K562 (cell line): ENCODE results near the gene KCTD18. TPM values are rescaled to one million over a fixed set of nuclear protein-coding genes. Genes with fewer than 3 reads are reported as not detected.

ENCODE experiments used
- ATAC-seq: fragments of 200-7000 bp; cut with Tn5 transposase; 3 replicates; pipeline ENCODE4 v1.9.1; 2020; ENCODE audit warnings: moderate library complexity
- BruUV-seq: library from RNA; stranded (reverse); fragments of 400-500 nt; replicated peaks from 2 replicates; lab custom pipeline; 2021; lab: Mats Ljungman, UMichigan
- CTCF ChIA-PET: fragments of 300-600 bp; formaldehyde crosslinking; extraction: SDS; loops from one replicate; lab custom pipeline; 2021; ENCODE audit warnings: low intra/inter-chr PET ratio; lab: Yijun Ruan, JAX
- POLR2A ChIA-PET: fragments of 300-600, 350-650 bp; sonication (Branson Sonifier 250); formaldehyde crosslinking; extraction: SDS; loops from one replicate; lab custom pipeline; 2021; ENCODE audit warnings: antibody characterized with exemption, inconsistent platforms; lab: Yijun Ruan, JAX
- DNase-seq, 4 experiments: peaks; one replicate each; pipeline versions ENCODE4 v3.0.0 to v3.0.0-alpha.2; 2011 to 2018; ENCODE audit warnings: low spot score in 3 of 4, mixed read lengths in 3 of 4; ENCODE audit errors: extremely low read depth in 1 of 4
- FAIRE-seq: peaks from 2 replicates; lab custom pipeline; 2011; peaks lifted over from hg19 to GRCh38; lab: Jason Lieb, UNC
- H2AFZ ChIP-seq: 2 replicates; pipeline ENCODE4 v1.6.0; 2011; ENCODE audit warnings: low read depth, low read length, control low read depth, inconsistent platforms
- H3K27ac ChIP-seq: fragments of 200-600 bp; 3 replicates; pipeline ENCODE4 v1.8.0; 2011; ENCODE audit warnings: low read depth, mild to moderate bottlenecking, control low read depth, inconsistent platforms, low read length, moderate library complexity, mixed read lengths; ENCODE audit errors: extremely low read depth
- H3K27me3 ChIP-seq, 2 experiments: fragments of 300-600 bp in 1 of 2; 2 replicates in 1 of 2; 3 replicates in 1 of 2; pipeline versions ENCODE4 v1.6.0 to v1.8.0; 2011; ENCODE audit warnings: inconsistent platforms in 2 of 2, low read length in 2 of 2, mild to moderate bottlenecking in 1 of 2, mixed read lengths in 1 of 2, moderate library complexity in 1 of 2; ENCODE audit not compliant: control insufficient read depth in 2 of 2, insufficient read depth in 2 of 2
- H3K36me3 ChIP-seq: fragments of 300-600 bp; 3 replicates; pipeline ENCODE4 v1.8.0; 2011; ENCODE audit warnings: mild to moderate bottlenecking, low read length, inconsistent platforms; ENCODE audit not compliant: control insufficient read depth, insufficient read depth
- H3K4me1 ChIP-seq, 2 experiments: fragments of 200-600 bp in 1 of 2; replicated peaks in 1 of 2; 2 replicates in 1 of 2; 3 replicates in 1 of 2; pipeline versions ENCODE4 v1.5.1 to v1.8.0; 2011; ENCODE audit warnings: inconsistent platforms in 2 of 2, low read length in 2 of 2, mild to moderate bottlenecking in 1 of 2, mixed read lengths in 1 of 2, moderate library complexity in 1 of 2; ENCODE audit not compliant: control insufficient read depth in 2 of 2, insufficient read depth in 2 of 2
- H3K4me2 ChIP-seq: 2 replicates; pipeline ENCODE4 v1.6.1; 2011; ENCODE audit warnings: low read length, control low read depth, inconsistent platforms, mixed read lengths; ENCODE audit not compliant: insufficient read depth
- H3K4me3 ChIP-seq: fragments of 200-600 bp; sonication (generic), shearing (Covaris generic); 2 replicates; pipeline ENCODE4 v1.5.1; 2016; ENCODE audit warnings: control low read depth, inconsistent platforms
- H3K79me2 ChIP-seq: fragments of 200-600 bp; 3 replicates; pipeline ENCODE4 v1.8.0; 2011; ENCODE audit warnings: low read length, inconsistent platforms; ENCODE audit not compliant: control insufficient read depth, insufficient read depth
- H3K9ac ChIP-seq, 2 experiments: 2 replicates each; pipeline versions ENCODE4 v1.6.0 to v1.6.1; 2011; ENCODE audit warnings: low read depth in 2 of 2, low read length in 2 of 2, control low read depth in 1 of 2, inconsistent platforms in 1 of 2, mild to moderate bottlenecking in 1 of 2, mixed read lengths in 1 of 2; ENCODE audit not compliant: insufficient read depth in 1 of 2
- H3K9me1 ChIP-seq: one replicate; pipeline ENCODE4 v1.6.0; 2011; ENCODE audit warnings: inconsistent platforms, mild to moderate bottlenecking, low read length, moderate library complexity; ENCODE audit not compliant: control insufficient read depth, insufficient read depth
- H3K9me3 ChIP-seq: replicated peaks from 2 replicates; pipeline ENCODE4 v1.5.1; 2011; ENCODE audit warnings: low read depth, low read length, inconsistent platforms; ENCODE audit not compliant: control insufficient read depth, insufficient read depth
- H4K20me1 ChIP-seq: replicated peaks from 2 replicates; pipeline ENCODE4 v1.6.1; 2011; ENCODE audit warnings: low read length, inconsistent platforms, mixed read lengths; ENCODE audit not compliant: control insufficient read depth, insufficient read depth
- ARID1B ChIP-seq: fragments of 450-650 bp; IDR thresholded peaks from 2 replicates; pipeline ENCODE4 v1.6.1; 2016; ENCODE audit warnings: antibody characterized with exemption, mild to moderate bottlenecking, inconsistent platforms
- CTBP1 ChIP-seq: fragments of 450-650 bp; IDR thresholded peaks from 2 replicates; pipeline ENCODE4 v1.6.1; 2016; ENCODE audit warnings: borderline replicate concordance
- HIVEP1 ChIP-seq: fragments of 250-450 bp; sonication (Bioruptor Pico); IDR thresholded peaks from 2 replicates; pipeline ENCODE4 v1.4.0; 2020; ENCODE audit warnings: mild to moderate bottlenecking
- KDM4B ChIP-seq, 2 experiments: fragments of 450-650 bp in 1 of 2; sonication (generic) in 1 of 2; IDR thresholded peaks; 2 replicates each; pipeline ENCODE4 v1.6.1; 2016 to 2017; ENCODE audit warnings: borderline replicate concordance in 2 of 2, antibody characterized with exemption in 1 of 2, low read depth in 1 of 2, mild to moderate bottlenecking in 1 of 2
- MAZ ChIP-seq, 2 experiments: fragments of 450-650 bp in 1 of 2; sonication (generic) in 1 of 2; formaldehyde crosslinking; IDR thresholded peaks in 1 of 2; conservative IDR thresholded peaks in 1 of 2; 2 replicates each; pipeline versions ENCODE4 v1.4.0 to v1.5.0; 2020; ENCODE audit warnings: mild to moderate bottlenecking in 1 of 2, missing genetic modification reagents in 1 of 2
- SNRNP70 ChIP-seq: fragments of 200-400 bp; formaldehyde crosslinking; optimal IDR thresholded peaks from 2 replicates; pipeline ENCODE3; 2017; ENCODE audit warnings: low read depth, low read length
- TAF7 ChIP-seq: fragments of 450-650 bp; IDR thresholded peaks from 2 replicates; pipeline ENCODE4 v1.6.1; 2016; ENCODE audit warnings: missing genetic modification characterization, missing compliant biosample characterization
- TGIF2 ChIP-seq: sonication (generic); formaldehyde crosslinking; IDR thresholded peaks from 2 replicates; pipeline ENCODE4 v1.8.1; 2022; ENCODE audit warnings: mild to moderate bottlenecking, missing genetic modification reagents, moderate library complexity
- ZNF133 ChIP-seq: fragments of 250-450 bp; sonication (Bioruptor Pico); IDR thresholded peaks from 2 replicates; pipeline ENCODE4 v1.4.0; 2020; ENCODE audit warnings: mild to moderate bottlenecking
- ZNF707 ChIP-seq: fragments of 250-450 bp; sonication (Bioruptor Pico); conservative IDR thresholded peaks from 2 replicates; pipeline ENCODE4 v1.8.0; 2022; ENCODE audit warnings: inconsistent platforms, mild to moderate bottlenecking, moderate library complexity
- WGBS: fragments of 100-300 bp; shearing (Covaris generic); methylation state at CpG from one replicate; pipeline ENCODE4 v1.1.6; 2016; ENCODE audit warnings: low coverage, mixed read lengths; ENCODE audit not compliant: insufficient coverage; ENCODE audit errors: missing lambda C conversion rate; 5-methylcytosine and 5-hydroxymethylcytosine counted together
- in situ Hi-C: fragments of 300-500 bp; cut with MboI; formaldehyde crosslinking; loops from 4 replicates; pipeline ENCODE4 v1.15.0; 2018; ENCODE audit warnings: inconsistent platforms, mixed read lengths
- intact Hi-C: fragments of 100-400 bp; cut with micrococcal nuclease; formaldehyde crosslinking; loops from 2 replicates; pipeline ENCODE4 v1.14.2; 2022
- polyA plus RNA-seq, 8 experiments: library from polyadenylated mRNA; depleted of rRNA in 4 of 8; stranded (reverse) in 5 of 8; unstranded in 3 of 8; fragments of >200 nt; fragmentation: Nextera tagmentation in 2 of 8; fragmentation: Illumina TruSeq in 1 of 8; extraction: Ambion mirVana in 2 of 8; extraction: Trizol in 1 of 8; gene quantifications; 2 replicates each; pipeline versions ENCODE4 v1.2.1 to v1.2.3, GENCODE V29; 2011 to 2014; ENCODE audit warnings: inconsistent platforms in 1 of 8, missing spikeins in 1 of 8
- total RNA-seq, 7 experiments: library from RNA; depleted of rRNA in 6 of 7; stranded (reverse); fragments of >200 nt in 6 of 7; fragmentation: Illumina TruSeq in 2 of 7; extraction: Trizol in 2 of 7; gene quantifications; 2 replicates each; pipeline versions ENCODE4 v1.2.1 to v1.2.3, GENCODE V29; 2011 to 2021; ENCODE audit warnings: low replicate concordance in 1 of 7
- TF ChIP-seq, protein P1 (sequence below): fragments of 450-650 bp; IDR thresholded peaks from 2 replicates; pipeline ENCODE4 v1.6.1; 2017; ENCODE audit warnings: antibody characterized with exemption, mild to moderate bottlenecking
- TF ChIP-seq, protein P2 (sequence below): fragments of 200-800 bp; sonication (Bioruptor generic); IDR thresholded peaks from 2 replicates; pipeline ENCODE4 v1.6.1; 2017; ENCODE audit warnings: missing genetic modification characterization, missing compliant biosample characterization

Gene KCTD18
- total and polyA plus RNA-seq, 9 of the 15 experiments (the other 6 are each of a cell fraction or from before 2014, with no cell fraction given) = 0.39 to 5.4 (median 3.8) TPM

DNA sequence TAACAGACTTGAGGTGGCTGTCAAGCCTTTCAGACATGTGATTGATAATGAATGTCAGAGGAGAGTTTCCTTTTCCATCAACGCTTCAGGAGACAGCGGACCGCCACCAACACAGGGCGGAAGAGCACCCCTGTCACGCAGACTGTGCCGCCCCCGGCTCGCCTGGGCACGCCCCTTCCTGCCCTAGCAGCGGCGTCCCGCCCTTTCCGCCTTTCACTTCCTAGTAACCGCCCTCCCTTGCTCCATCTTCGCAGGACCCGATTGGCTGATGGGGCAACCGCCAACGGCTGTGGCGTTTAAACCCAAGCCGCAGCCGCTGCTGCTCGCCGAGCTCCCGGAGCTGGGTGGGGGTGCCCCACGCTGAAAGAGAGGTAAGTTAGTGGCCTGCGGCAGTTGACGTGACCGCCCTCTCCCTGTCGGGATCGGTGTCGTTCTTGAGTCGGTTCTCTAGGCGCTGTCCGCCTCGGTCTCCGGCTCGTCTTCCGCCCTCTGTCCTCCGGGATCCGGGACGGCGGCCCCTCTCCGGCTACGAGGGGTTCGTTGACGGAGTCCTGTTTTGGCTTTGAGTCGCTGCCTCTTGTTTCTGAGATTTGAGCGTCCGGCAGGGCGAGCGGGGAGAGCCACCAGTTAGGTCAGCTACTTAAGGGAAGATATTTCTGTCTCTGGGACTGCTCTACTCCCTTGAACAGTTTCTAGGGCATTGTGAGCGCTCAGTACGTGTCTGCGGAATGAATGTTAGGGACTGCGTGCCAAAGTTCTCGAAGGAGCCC, 16.2 kb upstream of the KCTD18 start, which contains the start of gene SGO2:
TSS of gene SGO2 (plus strand) at position 326 of the 770 bp plus-strand sequence. CDS start 6,769 bp downstream, outside the sequence.
- no peaks in the 10 kb centered on the region for H3K9me3 ChIP-seq
- H3K9me1 ChIP-seq = no peaks in the 10 kb centered on the region
- intact Hi-C loops (loop anchor here (2.0 kb wide), 1 partner anchor 15 kb away; the partner anchor contains the start of gene KCTD18), in situ Hi-C loops (no loop called here)
- H3K9ac ChIP-seq = peak within 1 kb of the TSS; percentile 92 to 97
- no peaks in the 10 kb centered on the region; a peak in 1 of 5 replicates for H3K27me3 ChIP-seq
- FAIRE-seq (peak; percentile 91), ATAC-seq (peak; percentile 100), DNase-seq (peak; percentile 91 to 95 (median 92))
- peak within 1 kb of the TSS; percentile 94 for H2AFZ ChIP-seq
- peaks cover 49% of the 10 kb centered on the region for H3K79me2 ChIP-seq
- H3K4me3 ChIP-seq = peak within 1 kb of the TSS; percentile 91
- TSS peak; percentile 60 for BruUV-seq
- no peaks in the 10 kb centered on the region for H3K36me3 ChIP-seq
- WGBS = 2% methylated on average over 39 of the region's 56 CpGs
- POLR2A ChIA-PET = interaction anchor here (0.6 to 1.6 kb wide), 12 partner anchors 9 to 814 kb away, joined by 3 to 6 read pairs (median 3); partner anchors contain the start of gene KCTD18
- H4K20me1 ChIP-seq = no peaks in the 10 kb centered on the region
- CTCF ChIA-PET = no interaction called here
- H3K4me1 ChIP-seq = peaks cover 0 to 20% of the 10 kb centered on the region in 2 experiments; a peak in 2 of 5 replicates
- H3K4me2 ChIP-seq = peak within 1 kb of the TSS; percentile 98
- peak within 1 kb of the TSS; percentile 92 for H3K27ac ChIP-seq
- TF ChIP-seq SNRNP70 (no peak), CTBP1 (peak; percentile 48; the same call in 1 of the 2 replicates), ZNF133 (CRISPR knock-in tag) (no peak), MAZ (CRISPR knock-in tag; conservative IDR thresholded peaks at IDR 0.05 in 1 of 2, IDR thresholded peaks at IDR 0.05 in 1 of 2) (peak in 1 of 2 experiments; percentile 75; a peak in 3 of 4 replicates), TGIF2 (CRISPR knock-in tag) (no peak), HIVEP1 (CRISPR knock-in tag) (no peak), ZNF707 (CRISPR knock-in tag) (no peak), ARID1B (no peak), KDM4B (IDR thresholded peaks at IDR 0.05; ENCODE audit: borderline replicate concordance in 2 of 2, low read depth in 1 of 2) (no peak), TAF7 (tag) (no peak)
- TF ChIP-seq, protein P1, sequence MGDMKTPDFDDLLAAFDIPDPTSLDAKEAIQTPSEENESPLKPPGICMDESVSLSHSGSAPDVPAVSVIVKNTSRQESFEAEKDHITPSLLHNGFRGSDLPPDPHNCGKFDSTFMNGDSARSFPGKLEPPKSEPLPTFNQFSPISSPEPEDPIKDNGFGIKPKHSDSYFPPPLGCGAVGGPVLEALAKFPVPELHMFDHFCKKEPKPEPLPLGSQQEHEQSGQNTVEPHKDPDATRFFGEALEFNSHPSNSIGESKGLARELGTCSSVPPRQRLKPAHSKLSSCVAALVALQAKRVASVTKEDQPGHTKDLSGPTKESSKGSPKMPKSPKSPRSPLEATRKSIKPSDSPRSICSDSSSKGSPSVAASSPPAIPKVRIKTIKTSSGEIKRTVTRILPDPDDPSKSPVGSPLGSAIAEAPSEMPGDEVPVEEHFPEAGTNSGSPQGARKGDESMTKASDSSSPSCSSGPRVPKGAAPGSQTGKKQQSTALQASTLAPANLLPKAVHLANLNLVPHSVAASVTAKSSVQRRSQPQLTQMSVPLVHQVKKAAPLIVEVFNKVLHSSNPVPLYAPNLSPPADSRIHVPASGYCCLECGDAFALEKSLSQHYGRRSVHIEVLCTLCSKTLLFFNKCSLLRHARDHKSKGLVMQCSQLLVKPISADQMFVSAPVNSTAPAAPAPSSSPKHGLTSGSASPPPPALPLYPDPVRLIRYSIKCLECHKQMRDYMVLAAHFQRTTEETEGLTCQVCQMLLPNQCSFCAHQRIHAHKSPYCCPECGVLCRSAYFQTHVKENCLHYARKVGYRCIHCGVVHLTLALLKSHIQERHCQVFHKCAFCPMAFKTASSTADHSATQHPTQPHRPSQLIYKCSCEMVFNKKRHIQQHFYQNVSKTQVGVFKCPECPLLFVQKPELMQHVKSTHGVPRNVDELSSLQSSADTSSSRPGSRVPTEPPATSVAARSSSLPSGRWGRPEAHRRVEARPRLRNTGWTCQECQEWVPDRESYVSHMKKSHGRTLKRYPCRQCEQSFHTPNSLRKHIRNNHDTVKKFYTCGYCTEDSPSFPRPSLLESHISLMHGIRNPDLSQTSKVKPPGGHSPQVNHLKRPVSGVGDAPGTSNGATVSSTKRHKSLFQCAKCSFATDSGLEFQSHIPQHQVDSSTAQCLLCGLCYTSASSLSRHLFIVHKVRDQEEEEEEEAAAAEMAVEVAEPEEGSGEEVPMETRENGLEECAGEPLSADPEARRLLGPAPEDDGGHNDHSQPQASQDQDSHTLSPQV = no peak
- TF ChIP-seq, protein P2, sequence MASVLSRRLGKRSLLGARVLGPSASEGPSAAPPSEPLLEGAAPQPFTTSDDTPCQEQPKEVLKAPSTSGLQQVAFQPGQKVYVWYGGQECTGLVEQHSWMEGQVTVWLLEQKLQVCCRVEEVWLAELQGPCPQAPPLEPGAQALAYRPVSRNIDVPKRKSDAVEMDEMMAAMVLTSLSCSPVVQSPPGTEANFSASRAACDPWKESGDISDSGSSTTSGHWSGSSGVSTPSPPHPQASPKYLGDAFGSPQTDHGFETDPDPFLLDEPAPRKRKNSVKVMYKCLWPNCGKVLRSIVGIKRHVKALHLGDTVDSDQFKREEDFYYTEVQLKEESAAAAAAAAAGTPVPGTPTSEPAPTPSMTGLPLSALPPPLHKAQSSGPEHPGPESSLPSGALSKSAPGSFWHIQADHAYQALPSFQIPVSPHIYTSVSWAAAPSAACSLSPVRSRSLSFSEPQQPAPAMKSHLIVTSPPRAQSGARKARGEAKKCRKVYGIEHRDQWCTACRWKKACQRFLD (CRISPR knock-in tag) = no peak
